CD4-positive, alpha-beta T cell treated with Interleukin-4 for 1 hour (primary cell): ENCODE measurements around the gene GRID1.

Experiments
- DNase-seq, 2 donors: peaks; one replicate each; pipeline ENCODE4 v3.0.0-alpha.2; 2020 to 2022

The GRID1 gene

GRCh38 chr10:86310702-86311101 is 55.9 kb downstream of the GRID1 start:
- DNase-seq, result no peak

DNA sequence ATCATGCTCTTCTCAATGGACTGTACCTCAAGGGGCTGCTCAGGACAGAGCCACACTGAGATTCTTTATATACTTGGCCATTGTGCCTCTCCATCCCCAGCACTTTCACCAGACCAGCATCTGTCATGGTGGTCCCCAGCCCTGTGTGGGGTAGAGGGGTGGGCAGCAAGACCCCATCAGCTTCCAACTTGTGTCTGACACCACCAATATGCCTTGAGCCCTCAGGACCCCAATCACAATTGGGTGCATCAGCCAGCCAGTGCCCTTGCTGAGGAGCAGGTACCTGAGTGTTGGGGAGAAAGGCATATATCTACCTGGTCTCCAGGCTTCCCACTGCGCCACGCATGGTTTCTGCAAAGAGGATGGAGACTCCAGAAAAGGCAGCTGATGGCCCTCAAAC is 56.3 kb downstream of the GRID1 start:
- no peak for DNase-seq

- DNase-seq, result no peak
These were observed 58.5 kb downstream of the GRID1 start for GRCh38 chr10:86308056-86308455.

DNA sequence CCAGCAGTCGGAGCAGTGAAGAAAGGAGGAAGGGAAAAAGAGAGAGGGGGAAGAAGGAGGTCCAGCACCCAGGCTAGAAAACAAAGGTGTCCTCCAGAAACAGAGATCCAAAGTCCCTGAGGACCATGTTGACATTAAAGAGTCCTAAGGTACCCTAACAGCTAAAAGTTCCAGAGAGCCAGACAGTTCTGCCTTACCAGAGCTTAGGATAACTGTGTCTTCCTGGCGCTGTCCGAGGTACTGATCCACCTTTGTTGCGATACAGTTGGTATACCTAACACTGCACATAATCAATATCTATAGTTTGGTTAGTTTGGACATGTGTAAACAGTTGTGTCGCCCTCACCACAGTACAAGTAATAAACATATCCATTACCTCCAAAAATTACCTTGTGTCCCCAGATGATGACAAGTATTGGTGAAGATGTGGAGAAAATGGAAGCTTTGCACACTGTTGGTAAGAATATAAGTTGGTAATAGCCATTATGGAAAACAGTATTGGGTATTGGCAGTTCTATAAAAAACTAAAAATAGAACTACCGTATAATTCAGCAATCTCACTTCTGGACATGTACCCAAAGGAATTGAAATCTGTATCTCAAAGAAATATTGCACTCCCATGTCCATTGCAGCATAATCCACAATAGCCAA is 59.8 kb downstream of the GRID1 start:
- no peak for DNase-seq

DNA sequence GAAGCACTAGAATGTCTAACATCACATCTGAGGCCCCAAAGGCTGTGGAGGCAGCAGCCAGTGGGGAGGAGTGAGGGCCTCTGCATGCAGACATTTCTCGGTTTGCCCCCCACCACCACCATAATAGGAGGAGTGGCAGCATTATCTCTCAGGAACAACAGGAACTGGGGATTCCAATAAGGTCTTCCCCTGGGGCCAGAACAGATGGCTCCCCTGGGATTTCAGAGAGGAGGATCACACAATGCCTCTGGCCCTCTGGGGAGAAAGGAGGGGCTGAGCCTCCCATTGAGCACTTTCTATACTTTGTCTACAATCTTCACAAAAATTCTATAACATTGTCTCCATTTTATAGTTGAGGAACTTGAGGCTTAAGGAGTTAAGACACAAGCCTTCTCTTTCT is 61.1 kb downstream of the GRID1 start:
- DNase-seq, result no peak

- no peak for DNase-seq
These were observed 62.2 kb downstream of the GRID1 start for GRCh38 chr10:86304436-86304835.

DNA sequence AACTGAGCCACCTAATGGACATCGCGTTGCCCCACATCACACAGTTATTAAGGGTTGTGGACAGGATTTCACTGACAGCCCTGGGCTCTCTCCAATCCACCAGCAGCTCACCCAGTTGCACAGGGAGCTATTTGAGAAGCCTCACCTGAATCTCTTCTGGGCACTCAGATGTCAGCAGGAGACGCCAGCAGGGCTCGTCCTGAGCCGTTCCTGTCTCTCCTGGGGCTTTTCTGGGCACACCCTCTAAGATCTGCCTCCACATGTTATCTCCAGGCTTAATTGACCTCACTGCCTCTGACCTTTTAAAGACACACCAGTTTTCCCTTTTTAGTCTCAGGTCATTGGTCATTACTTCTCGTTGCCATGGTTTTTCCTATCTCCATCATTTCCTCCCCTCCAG is 63.0 kb downstream of the GRID1 start:
- no peak for DNase-seq

DNA sequence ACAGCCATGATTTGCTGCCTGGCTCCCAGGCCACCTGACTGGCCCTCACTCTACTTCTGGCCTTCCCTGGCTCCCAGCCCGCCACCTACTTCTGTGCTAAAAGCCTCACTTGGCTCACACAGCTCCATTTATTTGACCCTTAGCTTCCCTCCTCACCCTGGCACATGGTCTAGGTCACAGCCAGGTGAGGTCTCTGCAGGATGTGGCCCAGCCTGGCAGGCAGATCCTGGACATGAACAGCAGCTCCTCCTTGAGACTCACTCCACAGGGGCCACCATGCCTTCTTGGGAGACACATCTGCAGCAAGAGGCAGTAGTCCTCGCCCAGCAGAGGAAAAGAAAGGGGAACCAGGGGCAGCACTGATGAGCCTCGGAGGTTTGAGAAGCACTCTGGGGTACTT is 64.6 kb downstream of the GRID1 start:
- no peak for DNase-seq

GRCh38 chr10:86300931-86301830 is 65.4 kb downstream of the GRID1 start:
- no peak for DNase-seq

GRCh38 chr10:86300399-86300925 is 66.1 kb downstream of the GRID1 start:
- DNase-seq, result no peak

DNA sequence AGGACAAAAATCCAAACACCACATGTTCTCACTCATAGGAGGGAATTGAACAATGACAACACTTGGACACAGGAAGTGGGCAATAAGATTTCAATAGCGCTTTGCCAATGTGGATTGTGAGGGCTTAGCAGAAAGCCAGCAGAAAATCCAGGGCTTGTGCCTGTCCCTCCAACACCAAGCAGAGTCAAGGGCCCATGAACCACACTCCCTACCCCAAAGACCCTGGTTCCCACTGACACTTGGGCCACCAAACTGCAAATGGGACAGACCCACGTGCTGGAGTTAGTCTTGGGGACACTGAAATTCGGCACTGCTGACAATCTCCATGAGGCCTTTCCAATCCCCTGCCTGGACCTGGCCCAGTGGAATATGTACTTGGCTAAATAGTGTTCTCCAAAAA is 67.0 kb downstream of the GRID1 start:
- DNase-seq, result no peak

GRCh38 chr10:86298501-86299001 is 68.0 kb downstream of the GRID1 start:
- DNase-seq, result no peak

DNA sequence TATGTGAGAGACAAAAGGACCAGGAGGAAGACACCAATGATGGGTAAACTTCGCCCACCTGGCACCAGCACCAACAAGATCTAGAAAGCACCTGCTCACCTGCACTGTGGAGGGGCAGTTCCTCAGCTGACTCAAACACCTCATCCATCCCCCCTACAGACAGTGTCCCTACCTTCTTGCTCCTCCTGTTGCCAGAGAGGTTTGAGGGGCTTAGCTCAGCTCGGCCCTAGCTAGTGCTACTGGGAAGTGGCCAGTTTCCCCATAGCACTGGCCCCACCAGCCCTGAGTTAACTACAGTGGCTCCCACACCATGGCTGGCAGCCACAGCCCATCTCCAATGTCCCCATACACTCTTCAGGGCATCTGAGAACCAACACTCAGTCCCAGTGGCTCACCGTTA is 70.8 kb downstream of the GRID1 start:
- DNase-seq, result no peak

GRCh38 chr10:86295351-86295750 is 71.2 kb downstream of the GRID1 start:
- no peak for DNase-seq

- no peak for DNase-seq
These were observed 72.0 kb downstream of the GRID1 start for GRCh38 chr10:86294346-86295265.

- DNase-seq, result no peak
These were observed 73.2 kb downstream of the GRID1 start for GRCh38 chr10:86293396-86293791.

- DNase-seq, result no peak
These were observed 73.9 kb downstream of the GRID1 start for GRCh38 chr10:86292462-86293395.

- DNase-seq, result no peak
These were observed 74.8 kb downstream of the GRID1 start for GRCh38 chr10:86291616-86292340.

- DNase-seq, result no peak
These were observed 75.5 kb downstream of the GRID1 start for GRCh38 chr10:86290933-86291615.

- no peak for DNase-seq
These were observed 77.1 kb downstream of the GRID1 start for GRCh38 chr10:86289577-86289868.
